NOMO-1 treated with dmso at 0.1 percent for 144 hours (cell line): Measurements from ENCODE around the gene ADARB2.

Experiments used
- DNase-seq: peaks from one replicate; lab custom pipeline; 2025; ENCODE audit not compliant: unreplicated experiment; lab: John Stamatoyannopoulos, UW

ADARB2 gene

DNA sequence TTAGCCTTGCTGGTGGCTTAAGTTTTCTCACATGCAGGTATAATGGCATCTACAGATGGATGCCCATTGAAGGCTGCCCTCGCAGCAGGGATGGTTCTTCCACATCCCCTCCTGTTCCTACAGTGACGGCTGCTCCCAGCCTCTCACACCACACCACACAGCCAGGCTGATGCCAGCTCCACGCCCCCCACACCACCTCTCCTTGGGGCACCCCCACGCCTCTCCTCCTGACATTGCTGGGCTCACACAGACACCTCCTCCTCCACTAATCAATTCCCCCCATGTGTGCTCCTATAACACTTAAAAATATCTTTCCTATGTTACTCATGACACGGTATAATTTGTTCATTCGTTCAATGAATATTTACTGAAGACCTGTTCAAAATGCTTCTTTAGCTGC, 437.1 kb downstream of the ADARB2 start:
- no peak for DNase-seq

DNA sequence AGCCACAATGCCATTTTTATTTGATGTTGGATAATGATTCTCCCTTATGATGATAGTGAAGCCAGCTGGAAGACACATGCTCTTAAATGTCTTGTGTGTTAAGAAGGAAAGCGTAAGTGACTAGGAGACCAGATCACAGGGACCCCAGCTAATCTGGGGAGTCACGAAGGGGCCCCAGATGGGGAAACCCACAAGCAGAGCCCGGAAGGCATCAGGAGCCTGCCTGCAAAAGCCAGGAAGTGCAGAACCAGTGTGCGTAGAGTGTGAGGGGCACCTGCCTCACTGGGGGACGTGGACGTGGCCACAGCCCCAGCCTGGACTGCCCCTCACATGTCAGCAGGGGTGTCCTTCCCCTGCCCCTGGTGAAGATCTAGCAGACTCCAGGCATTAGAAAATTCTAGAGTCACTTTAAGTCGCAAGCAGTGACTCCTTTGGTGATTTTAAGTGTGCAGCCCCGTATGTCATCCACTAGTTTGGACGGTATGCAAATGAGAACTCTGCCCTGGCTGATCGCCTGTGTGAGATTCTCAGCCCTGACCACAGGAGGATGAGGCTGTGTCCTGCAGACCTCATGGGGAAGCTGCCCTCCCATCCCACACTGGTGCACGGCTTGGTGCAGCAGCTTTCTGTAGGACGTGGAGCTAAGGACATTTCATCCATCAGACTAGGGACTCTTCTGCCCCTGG, 438.1 kb downstream of the ADARB2 start:
- DNase-seq = no peak

DNA sequence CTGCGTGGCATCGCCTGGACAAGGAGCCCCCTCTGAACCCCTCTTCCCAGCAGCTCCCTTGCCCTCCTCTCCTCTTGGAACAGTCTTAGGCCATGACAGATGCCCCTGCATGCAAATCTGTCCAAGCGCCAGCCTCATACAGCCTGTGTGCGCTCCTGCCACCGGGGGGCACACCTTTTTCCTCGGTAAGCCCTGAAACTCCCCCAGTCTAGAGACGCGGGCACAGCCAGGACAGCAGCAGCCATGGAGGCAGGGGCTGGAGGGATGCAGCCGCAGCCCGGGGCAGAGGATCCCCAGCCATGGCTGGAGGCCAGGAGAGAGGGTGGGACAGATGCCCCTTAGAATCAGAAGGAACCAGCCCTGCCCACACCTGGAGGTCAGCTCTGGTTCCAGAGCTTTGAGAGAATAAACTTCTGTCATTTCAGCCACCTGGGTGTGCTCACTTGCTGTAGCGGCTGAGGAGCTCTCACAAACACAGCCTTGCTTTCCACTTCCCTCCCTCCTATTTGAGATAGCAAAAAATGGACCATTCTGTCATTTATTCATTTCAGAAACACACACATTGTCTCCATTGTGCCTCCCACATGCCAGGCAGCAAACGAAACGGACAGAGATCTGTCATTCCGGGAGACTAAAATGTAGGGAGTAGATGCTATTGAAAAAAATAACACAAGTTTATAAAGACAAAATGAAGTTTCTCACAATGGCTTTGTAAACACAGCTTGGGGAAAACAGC, 439.6 kb downstream of the ADARB2 start:
- DNase-seq = no peak

DNA sequence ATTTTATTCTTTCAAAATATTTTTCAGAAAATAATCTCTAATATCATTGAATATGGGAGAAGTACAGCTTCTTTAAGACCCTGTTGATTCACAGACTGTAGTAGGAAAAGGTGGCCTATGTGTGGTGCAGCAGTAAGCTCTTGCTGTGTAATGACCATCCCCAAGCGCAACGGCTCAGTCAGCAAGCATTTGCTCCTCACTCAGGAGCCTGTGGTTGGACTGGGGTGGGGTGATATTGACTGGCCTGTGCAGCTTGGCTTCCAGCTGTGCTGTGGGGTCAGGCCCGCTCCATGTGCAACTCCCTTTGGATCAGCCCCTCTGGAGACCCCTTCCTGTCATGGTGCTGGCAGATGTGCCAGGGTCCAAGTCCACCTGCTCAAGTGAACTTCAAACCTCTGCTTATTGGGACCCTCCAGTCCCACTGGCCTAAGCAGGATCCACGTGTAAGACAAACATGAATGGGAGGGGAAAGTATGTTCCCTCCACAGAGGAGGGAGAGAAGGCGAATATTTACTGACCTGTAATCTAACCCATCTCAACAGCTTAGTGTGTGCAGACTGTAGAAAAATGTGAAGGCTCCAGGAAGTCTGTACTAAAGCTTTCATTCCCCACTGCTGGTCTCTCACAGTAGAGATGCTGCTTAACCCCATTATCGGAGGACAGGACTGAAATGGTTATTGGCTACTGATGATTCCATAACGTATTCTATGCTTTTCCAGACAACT, 441.4 kb downstream of the ADARB2 start:
- DNase-seq = no peak

DNA sequence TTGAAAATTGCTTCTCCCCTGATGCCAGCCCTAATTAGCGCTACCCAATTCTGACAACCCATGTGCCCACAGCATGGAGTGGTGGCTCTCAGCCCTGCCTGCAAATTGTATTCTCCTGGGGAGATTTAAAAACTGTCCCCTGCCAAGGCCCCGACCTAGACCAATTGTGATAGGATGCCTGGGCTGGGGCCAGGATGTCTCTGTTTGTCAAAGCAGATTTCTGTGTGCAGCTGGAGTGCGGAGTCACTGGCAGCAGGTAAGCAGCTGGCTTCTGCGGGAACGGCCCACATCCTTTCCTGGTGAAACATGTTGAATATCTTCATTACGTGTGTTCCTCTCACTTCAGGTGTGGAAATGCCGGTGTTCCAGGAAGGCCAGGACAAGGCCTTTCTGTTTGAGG, 442.6 kb downstream of the ADARB2 start:
- no peak for DNase-seq

DNA sequence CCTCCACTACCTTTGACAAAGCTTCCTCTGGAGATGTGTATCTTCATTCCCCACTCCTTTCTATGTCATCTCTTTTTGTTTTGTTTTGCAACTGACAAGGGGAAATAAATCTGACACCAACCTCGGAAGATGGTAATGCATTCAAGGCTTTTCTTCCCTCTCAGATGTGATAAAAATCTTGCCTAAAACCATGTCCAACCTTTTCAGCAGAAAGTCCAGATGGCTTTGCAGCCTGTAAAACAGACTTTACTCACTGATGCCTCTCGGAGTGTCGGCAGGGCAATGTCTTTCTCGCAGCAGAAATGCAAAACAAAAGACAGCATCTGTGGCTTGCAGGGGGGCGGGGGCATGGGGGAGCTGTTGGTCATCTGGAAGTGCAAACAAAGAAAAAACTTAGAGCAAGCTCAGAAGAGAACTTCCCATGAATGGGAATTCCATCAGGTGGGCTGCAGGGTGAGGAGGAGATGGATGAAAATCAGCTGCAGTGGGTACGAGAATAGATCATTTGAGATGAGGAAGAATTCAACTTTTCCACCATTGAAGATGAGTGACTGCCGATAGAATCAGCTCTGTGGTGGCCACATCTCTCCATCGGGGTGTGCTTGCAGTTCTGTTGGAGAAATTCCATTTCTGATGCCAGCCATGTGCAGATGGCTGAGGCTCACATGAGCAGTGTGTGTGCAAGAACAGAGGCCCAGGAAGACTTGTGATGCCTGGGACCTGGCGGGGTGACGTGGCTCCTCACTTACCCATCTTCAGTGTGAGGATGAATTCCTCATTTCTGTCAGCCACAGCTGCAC, 443.5 kb downstream of the ADARB2 start:
- DNase-seq = no peak

DNA sequence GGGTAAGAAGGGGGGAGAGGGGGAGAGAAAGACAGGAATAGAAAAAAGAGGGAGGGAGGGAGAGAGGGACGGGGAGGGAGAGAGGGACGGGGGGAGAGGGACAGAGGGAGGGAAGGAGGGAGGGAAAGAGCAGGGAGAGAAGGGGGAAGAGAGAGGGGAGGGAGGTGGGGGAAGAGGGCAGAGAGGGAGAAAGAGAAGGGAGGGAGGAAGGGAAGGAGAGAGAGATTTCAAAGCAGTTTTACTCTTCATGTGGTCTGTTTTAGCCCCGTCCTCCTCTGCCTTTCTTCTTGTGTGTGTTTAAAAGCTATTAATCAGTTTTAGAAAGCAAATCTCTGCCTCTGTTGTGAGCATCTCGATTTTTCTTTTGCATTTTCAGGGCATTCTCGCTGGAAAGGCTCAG, 444.2 kb downstream of the ADARB2 start:
- DNase-seq = no peak

DNA sequence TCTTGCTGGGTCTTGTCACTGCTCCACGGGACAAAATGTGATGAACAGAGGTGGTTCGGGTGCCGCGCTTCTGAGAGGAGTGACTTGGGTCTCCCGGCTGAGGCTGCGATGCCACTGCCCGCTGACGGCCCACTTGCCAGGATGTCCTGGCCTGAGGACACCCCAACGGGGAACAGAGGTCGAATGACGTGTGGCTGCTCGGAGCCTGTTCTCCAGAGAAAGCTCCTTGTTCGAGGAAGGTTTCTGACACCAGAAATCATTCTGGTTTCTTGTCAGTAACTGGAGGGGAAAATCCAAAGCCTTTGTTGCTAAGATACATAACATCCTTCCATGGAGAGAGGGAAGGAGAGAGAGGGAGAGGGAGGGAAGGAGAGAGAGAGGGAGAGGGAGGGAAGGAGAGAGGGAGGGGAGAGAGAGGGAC, 444.7 kb downstream of the ADARB2 start:
- DNase-seq = no peak

DNA sequence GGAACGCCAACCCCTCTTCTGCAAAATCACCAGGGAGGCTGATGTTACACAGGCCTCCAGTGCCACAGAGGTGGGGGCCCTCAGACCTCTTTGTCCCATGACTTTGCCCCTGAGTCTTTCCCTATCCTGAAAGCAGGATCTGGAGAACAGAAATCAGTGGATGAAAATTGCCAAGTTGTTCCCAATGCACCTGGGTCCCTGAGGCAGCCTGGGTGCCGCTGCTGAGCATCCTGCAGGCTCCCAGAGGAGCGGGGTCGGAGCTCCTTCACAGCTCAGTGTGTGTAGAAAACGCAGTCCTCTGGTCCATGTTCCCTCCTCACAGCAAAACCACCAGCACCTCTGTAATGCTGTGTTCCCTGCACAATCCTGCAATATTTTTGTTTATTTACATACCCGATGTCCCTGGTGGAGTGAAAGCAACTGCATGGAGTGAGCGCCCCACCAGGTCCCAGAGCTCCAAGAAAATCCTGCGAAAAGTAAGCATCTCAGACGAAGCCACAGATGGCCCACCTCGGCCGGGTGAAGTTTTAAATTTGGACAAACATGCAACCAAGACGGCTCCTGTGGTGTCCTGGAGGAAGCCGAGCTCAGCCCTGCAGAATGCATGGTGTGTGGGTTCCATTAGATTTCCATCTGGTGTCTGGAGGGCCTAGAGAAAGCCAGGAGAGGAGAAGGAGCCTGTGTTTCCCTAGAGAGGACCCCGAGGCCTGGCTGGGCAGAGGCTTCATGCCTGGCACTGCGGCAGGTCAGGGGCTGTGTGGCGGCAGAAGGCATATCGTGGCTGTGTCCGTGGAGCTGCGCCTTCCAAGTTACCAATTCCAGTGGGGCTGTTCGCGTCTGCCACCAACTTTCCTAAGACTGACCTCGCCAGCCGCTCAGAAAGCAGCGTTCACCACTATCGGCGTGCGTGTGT, 445.9 kb downstream of the ADARB2 start:
- no peak for DNase-seq

DNA sequence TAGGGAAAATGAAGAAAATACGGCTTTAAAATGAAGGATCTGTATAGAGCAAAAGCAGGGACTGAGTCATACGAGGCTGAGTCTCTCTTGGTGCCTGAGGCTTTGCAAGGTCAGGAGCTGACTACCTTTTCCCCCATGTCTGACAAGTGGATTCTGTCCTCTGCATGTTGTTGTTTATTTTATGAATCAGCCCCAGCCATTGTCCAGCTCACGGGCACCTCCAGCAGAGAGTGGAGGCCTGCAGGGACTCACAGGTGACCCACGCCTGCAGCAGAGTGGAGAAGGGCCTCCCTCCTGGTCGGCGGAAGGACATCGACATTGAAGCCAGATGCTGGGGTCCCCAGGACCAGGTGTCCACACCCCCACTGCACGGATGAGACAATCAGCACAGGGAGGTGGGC, 447.3 kb downstream of the ADARB2 start:
- no peak for DNase-seq

DNA sequence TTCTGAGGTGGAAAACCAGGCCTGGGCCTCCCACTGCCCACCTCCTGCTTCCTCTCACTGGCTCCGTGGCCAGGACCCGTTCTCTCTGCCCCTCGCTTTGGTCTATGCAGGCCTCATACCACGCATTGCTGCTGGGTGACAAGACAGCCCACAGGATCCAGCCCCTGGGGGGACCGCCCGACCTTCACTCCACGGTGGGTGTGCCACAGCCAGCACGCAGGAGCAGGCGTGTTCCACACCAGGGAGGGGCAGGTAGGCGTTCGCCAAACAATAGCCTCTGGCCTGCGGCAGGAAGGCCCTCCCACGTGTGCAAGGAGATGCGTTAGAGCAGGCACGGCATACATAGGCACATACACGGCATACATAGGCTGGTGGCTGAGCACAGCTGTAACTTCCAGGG, 447.7 kb downstream of the ADARB2 start:
- no peak for DNase-seq

DNA sequence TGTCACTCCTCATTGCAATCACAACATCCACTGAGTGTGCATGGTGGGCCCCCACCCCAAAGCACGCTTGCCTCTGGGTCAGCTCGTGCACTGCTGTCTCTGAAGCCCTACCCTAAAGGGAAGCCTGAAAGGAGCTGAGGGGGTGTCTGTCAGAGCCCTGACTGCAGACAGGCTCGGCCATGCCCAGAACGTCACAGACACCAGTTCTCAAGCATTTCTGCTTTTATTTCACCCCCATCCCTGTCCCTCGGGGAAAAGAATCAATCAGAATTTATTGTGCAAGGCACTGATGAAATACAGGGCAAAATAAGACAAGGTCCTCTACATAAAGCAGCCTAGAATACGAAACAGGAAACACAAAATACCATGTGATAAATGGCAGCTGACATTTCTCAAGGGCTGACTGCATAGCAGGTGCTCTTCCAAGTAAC, 449.3 kb downstream of the ADARB2 start:
- peak; percentile 48 for DNase-seq

DNA sequence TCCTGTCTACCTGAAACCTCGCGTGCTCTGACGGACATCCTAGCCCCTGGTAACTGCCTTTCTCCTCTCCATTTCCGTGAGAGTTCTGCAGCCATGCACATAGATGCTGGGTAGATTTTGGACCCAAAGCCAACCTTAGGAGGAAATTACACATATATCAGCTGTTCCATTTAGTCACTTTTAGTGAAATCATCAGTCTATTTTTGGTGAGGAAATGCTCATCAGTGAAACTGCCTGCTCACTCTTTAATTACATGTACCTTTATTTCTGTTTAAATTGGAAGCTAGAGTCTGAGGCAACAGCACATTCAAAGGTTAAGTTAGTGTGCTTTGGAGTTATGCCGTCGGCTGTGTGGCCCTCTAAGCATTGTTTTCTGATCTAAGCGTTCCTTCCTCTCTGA, 449.8 kb downstream of the ADARB2 start:
- DNase-seq = no peak

DNA sequence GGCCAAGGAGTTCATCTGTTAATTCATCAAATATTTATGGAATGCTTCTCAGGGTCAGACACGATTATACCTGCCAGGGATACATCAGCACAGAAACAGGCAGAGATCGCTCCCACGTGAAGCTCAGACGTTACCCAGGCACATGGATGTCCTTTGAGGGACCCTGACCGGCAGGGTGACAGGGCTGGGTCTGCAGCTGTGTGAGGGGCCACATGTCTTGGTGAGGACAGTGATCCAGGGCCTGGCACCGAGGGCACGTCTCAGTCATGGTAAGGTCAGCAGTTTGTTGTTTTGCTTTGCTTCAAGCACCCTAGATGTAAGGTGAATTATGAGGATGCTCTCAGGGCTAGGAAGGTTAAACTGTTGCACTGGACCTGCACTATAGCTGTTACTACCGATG, 453.2 kb downstream of the ADARB2 start:
- no peak for DNase-seq

DNA sequence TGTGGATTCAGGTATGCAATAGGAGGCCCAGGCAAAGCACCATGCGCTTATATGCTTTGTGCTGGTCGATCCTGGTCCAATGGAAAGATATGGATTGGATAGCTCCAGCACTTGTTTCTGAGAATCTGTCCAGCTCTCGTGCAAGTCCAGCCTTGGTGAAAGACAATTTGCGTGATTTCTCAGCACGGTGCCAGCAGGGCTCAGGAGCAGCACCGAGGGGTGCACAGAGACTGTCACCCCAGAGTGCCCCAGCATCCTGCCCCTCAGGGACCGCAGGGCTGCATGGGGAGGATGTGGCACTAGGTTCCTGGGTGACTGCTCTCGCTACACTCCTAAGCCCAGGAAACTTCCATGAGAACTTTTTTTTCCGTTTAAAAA, 455.9 kb downstream of the ADARB2 start:
- no peak for DNase-seq

DNA sequence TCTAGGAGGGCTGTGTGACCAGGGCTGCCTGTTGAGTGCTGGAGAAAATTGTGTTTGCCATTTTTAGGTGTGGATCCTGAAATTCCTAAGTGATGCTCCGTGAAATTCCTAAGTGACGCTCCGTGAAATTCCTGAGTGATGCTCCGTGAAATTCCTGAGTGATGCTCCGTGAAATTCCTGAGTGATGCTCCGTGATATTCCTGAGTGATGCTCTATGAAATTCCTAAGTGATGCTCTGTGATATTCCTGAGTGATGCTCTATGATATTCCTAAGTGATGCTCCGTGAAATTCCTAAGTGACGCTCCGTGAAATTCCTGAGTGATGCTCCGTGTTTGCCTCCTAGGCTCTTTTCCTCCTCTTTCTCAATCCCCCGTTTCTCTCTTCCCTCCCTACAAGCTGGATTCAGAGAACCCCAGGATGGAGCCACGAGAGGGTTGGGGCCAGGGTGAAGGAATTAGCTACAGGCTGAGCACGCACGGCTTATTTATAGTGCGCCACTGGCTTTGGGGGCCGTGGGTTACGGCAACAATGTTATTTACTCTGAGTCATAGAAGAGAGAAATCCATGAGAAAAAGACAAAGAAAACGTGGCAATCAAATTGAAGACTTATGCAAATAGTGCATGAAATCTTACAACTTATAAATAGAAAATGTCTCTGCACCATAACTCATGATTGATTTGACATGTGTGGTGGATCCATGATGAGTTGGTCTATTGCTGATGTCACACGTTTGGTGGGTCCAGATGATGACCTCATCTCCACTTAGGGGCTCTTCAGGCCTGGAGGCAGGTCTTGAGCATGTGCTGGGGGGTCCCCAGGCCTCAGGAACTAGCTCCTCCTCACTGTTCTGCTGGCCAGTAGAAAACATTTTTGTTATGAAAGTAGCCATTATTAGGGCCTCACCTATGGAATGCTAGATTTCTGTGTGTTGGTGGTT, 456.6 kb downstream of the ADARB2 start:
- DNase-seq = no peak

DNA sequence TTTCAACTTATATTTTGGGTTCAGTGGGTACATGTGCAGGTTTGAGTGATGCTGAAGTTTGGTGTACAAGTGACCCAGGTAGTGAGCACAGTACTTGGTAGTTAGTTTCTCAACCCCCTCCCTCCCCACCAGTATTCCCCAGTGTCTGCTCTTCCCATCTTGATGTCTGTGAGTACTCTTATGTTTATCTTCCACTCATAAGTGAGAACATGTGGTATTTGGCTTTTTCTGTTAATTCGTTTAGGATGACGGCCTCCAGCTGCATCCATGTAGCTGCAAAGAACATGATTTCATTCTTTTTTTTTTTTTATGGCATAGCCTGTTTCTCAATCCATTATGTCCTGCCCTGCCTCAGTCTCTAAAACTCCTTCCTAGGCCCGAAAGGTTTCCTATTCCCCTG, 459.0 kb downstream of the ADARB2 start:
- no peak for DNase-seq

DNA sequence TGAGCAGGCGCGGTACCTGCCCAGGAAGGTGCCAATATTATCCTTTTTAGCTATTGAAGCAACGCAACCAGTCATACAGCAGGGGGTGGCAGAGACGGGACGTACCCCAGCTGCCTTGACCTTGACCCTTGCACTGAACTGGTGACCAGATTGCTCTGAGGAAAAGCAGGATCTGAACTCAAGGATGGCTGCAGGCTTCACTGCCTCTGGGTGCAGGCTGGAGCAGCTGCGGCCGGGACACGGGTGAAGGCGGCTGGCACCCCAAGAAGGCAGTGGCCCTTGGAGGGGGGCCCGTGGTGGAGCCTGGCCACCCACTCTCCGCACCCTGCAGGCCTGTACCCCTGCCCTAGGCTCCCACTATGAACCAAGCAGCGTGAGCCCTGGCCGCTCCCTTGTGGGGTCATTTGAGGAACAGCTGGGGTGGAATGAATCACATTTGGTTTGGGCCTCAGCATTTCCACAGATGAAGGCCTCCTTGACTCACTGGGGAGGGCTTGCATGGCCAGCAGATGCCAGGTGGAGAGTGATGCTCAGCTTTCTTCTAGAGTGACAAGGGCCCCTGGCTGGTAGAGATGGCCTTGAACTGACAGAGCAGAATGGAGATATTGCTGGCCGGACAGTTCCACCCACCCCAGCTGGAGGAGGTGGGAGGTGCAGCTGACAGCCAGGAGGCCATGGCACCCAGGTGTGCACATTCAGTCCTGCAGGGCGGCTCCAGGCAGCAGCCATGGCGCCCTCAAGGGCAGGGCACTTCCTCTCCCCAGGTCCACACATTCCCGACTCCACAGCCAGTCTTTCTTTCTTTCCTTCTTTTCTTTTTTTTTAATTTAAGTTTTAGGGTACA, 462.4 kb downstream of the ADARB2 start:
- DNase-seq = no peak
